IPS-NIHi7 (cell line): ENCODE data around the gene PCDHGA6.
"Not testable (repeated sequence)": the region's sequence is repeated elsewhere in the genome, so short reads cannot be mapped to it uniquely, and the experiment has no call there.

Source experiments
- DNase-seq: peaks from one replicate; pipeline ENCODE4 v3.0.0; 2012; ENCODE audit warnings: mixed read lengths; ENCODE audit errors: extremely low spot score

Gene PCDHGA6

GRCh38 chr5:141359790-141360426 lies 13.8 kb upstream of the PCDHGA6 start, which contains the start of gene PCDHGB2:
Gene PCDHGB2 (plus strand): TSS chr5:141359994. CDS start chr5:141360136, 142 bp downstream.
- peak; percentile 71 for DNase-seq

- DNase-seq, result no peak
Measured at GRCh38 chr5:141360685-141361084, 13.0 kb upstream of the PCDHGA6 start.

GRCh38 chr5:141362719-141363118 lies 11.0 kb upstream of the PCDHGA6 start:
- DNase-seq, result no peak

- DNase-seq, result no peak
Measured at GRCh38 chr5:141363952-141364660, 9.6 kb upstream of the PCDHGA6 start, which contains the start of gene PCDHGA5. Gene PCDHGA5 (plus strand): TSS chr5:141364162. CDS start chr5:141364331, 169 bp downstream.

- no peak for DNase-seq
Measured at GRCh38 chr5:141366016-141366896, 7.4 kb upstream of the PCDHGA6 start.

GRCh38 chr5:141369994-141370848 lies 3.5 kb upstream of the PCDHGA6 start, which contains the start of gene PCDHGB3:
Gene PCDHGB3 (plus strand): TSS chr5:141370242. CDS start chr5:141370395, 153 bp downstream.
- DNase-seq, result no peak

GRCh38 chr5:141371572-141372475 lies 1.9 kb upstream of the PCDHGA6 start:
- no peak for DNase-seq

- DNase-seq, result no peak
Measured at GRCh38 chr5:141374627-141375026, 936 bp downstream of the PCDHGA6 start.

- not testable (repeated sequence) for DNase-seq
Measured at GRCh38 chr5:141375444-141376155, 1.9 kb downstream of the PCDHGA6 start.

- DNase-seq, result no peak
Measured at GRCh38 chr5:141382469-141383294, 9.0 kb downstream of the PCDHGA6 start, which contains the start of gene PCDHGA7. Gene PCDHGA7 (plus strand): TSS chr5:141382742. CDS start chr5:141382900, 158 bp downstream.

- DNase-seq, result no peak
Measured at GRCh38 chr5:141383345-141383744, 9.7 kb downstream of the PCDHGA6 start.

- DNase-seq, result no peak
Measured at GRCh38 chr5:141384471-141385267, 11.0 kb downstream of the PCDHGA6 start.

GRCh38 chr5:141387557-141388311 lies 14.0 kb downstream of the PCDHGA6 start, which contains the start of gene PCDHGB4:
Gene PCDHGB4 (plus strand): TSS chr5:141387698. CDS start chr5:141387885, 187 bp downstream.
- DNase-seq, result peak; percentile 58

GRCh38 chr5:141388661-141389060 lies 15.0 kb downstream of the PCDHGA6 start:
- DNase-seq, result no peak

GRCh38 chr5:141389153-141390042 lies 15.7 kb downstream of the PCDHGA6 start:
- no peak for DNase-seq
